Measurements from ENCODE around the gene MYH10. TPM values are rescaled to one million over a fixed set of nuclear protein-coding genes. Genes with fewer than 3 reads are reported as not detected.
A peak's percentile ranks its signal among the peaks of the same experiment; 100 is the strongest.

The MYH10 gene
- total and polyA plus RNA-seq, 5 donors from 2014 or later: 0.67 to 4.0 (median 1.1) TPM

DNA sequence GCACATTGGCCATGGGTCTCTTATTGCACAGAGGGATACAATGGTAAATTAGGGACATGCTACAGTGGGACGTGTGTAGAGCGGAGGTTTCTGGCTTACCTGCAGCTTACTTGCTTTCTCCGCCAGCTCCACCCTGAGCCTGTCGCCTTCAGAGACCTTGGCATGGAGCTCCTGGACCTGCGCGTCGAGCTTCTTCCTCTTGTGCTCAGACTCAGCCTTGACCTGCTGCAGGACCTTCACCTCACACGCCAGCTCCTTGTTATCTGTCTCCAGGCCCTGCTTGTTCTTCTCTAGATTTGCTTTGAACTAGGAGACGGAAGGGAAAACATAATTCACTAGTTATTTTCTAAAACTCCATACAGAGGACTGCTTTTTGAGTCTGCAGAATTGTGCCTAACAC lies 131.4 kb downstream of the MYH10 start:
- no peaks in the 10 kb centered on the region for H3K9me3 ChIP-seq (ENCODE audit: control insufficient read depth in 2 of 2, low read length in 2 of 2)
- H3K27ac Mint-ChIP-seq: no peak overlapping the region
- H3K27me3 Mint-ChIP-seq: no peaks in the 10 kb centered on the region
- no peak overlapping the region for H3K4me3 ChIP-seq (ENCODE audit: low read depth, low read length)
- no peak overlapping the region for H3K27ac ChIP-seq (ENCODE audit: insufficient read depth, low read length, poor library complexity, severe bottlenecking)
- no peaks in the 10 kb centered on the region for H3K9me3 Mint-ChIP-seq
- ATAC-seq (ENCODE audit: low read depth in 2 of 2) (no peak), DNase-seq (no peak)
- no peaks in the 10 kb centered on the region for H3K4me1 Mint-ChIP-seq
- no peak overlapping the region for H3K4me3 Mint-ChIP-seq
- H3K27me3 ChIP-seq (ENCODE audit: control insufficient read depth, insufficient read depth, low read length): no peaks in the 10 kb centered on the region
- H3K36me3 Mint-ChIP-seq: no peaks in the 10 kb centered on the region
- no peaks in the 10 kb centered on the region for H3K4me1 ChIP-seq (ENCODE audit: control insufficient read depth, insufficient read depth, low read length, poor library complexity, severe bottlenecking)
- no peaks in the 10 kb centered on the region for H3K36me3 ChIP-seq (ENCODE audit: control insufficient read depth, insufficient read depth, low read length)

DNA sequence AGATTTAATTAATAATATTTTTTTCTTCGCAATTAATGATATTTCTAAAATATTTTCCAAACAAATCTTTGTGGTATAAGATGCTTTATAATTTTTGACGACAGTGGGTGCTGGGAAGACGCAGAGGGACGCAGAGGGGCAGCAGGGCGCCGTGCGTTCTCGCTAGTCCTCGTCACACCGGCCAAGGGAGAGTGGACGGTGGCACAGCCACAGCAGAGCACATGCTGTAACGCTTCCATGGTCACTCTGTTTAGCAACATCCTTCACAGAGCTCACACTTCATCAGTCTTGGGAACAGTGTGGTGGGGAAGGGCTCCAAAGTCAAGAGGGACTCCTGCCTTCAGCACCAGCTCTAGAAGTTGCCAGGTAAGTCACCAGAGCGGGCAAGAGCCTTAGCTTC lies 134.4 kb downstream of the MYH10 start:
- no peak for DNase-seq
- H3K27ac Mint-ChIP-seq: no peak overlapping the region
- H3K9me3 Mint-ChIP-seq: peaks cover 0 to 4% (median 0%) of the 10 kb centered on the region in 7 donors
- peaks cover 4% of the 10 kb centered on the region for H3K36me3 Mint-ChIP-seq
- H3K4me3 Mint-ChIP-seq: no peak overlapping the region
- no peak for ATAC-seq (ENCODE audit: low read depth in 2 of 2)
- H3K36me3 ChIP-seq (ENCODE audit: control insufficient read depth, insufficient read depth, low read length): no peaks in the 10 kb centered on the region
- H3K27ac ChIP-seq (ENCODE audit: insufficient read depth, low read length, poor library complexity, severe bottlenecking): no peak overlapping the region
- H3K9me3 ChIP-seq (ENCODE audit: control insufficient read depth in 2 of 2, low read length in 2 of 2): no peaks in the 10 kb centered on the region
- H3K27me3 ChIP-seq (ENCODE audit: control insufficient read depth, insufficient read depth, low read length): no peaks in the 10 kb centered on the region
- H3K4me3 ChIP-seq (ENCODE audit: low read depth, low read length): no peak overlapping the region
- H3K4me1 Mint-ChIP-seq: no peaks in the 10 kb centered on the region
- H3K4me1 ChIP-seq (ENCODE audit: control insufficient read depth, insufficient read depth, low read length, poor library complexity, severe bottlenecking): no peaks in the 10 kb centered on the region
- H3K27me3 Mint-ChIP-seq: no peaks in the 10 kb centered on the region

DNA sequence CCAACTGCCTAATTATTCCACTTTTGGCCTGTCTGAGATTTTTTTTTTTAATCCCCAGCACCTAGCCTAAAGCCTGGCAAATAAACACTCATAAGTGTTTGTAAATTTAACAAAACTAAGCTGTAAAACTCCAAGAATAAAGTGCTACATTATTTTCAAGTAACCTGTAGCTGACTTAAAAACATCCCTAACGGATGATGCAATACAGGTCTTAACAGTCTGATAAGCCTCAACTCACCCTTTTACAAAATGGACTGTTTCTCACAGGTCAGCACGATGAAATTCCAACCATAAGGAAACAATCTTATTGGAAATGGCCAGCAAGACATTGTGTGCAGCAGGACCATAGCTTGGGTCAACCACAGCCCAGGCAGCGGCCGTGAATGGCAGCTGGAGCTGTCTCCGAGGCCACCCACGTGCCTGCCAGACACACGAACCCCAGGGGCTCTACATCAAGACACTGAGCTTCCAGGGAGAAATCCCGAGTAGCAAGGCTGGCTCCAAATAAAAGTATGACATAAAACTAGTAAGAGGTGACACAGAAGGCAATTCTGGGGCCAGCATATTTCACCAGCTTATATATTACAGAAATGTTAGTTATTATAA lies 135.9 kb downstream of the MYH10 start:
- Histone ChIP-seq H3K4me3 (ENCODE audit: low read depth, low read length) (no peak overlapping the region), H3K27ac (ENCODE audit: insufficient read depth, low read length, poor library complexity, severe bottlenecking) (no peak overlapping the region), H3K36me3 (ENCODE audit: control insufficient read depth, insufficient read depth, low read length) (no peaks in the 10 kb centered on the region), H3K9me3 (ENCODE audit: control insufficient read depth in 2 of 2, low read length in 2 of 2) (no peaks in the 10 kb centered on the region), H3K4me1 (ENCODE audit: control insufficient read depth, insufficient read depth, low read length, poor library complexity, severe bottlenecking) (no peaks in the 10 kb centered on the region), H3K27me3 (ENCODE audit: control insufficient read depth, insufficient read depth, low read length) (no peaks in the 10 kb centered on the region)
- peaks cover 0 to 4% (median 0%) of the 10 kb centered on the region in 7 donors for H3K9me3 Mint-ChIP-seq
- no peak overlapping the region for H3K4me3 Mint-ChIP-seq
- peaks cover 4% of the 10 kb centered on the region for H3K36me3 Mint-ChIP-seq
- no peaks in the 10 kb centered on the region for H3K27me3 Mint-ChIP-seq
- DNase-seq (no peak), ATAC-seq (ENCODE audit: low read depth in 2 of 2) (no peak)
- H3K27ac Mint-ChIP-seq: no peak overlapping the region
- no peaks in the 10 kb centered on the region for H3K4me1 Mint-ChIP-seq

DNA sequence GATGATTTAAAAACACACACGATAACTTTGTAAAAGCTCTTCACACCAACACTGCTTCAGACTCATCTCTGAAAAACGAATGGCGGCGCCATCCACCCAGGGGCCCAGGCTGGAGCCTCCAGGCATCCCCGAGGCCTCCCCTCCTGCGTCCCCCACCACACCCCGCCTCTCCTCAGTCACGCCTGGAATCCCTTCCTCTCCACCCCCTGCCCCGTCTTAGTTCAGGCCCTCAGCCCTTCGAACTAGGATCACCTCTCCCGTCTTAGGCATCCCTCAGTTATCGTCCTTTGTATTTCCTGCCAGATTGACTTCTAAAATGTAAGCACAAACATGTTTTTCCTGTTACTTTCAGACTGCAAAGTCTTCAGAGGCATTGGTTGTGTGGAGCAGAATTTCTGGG lies 136.5 kb downstream of the MYH10 start:
- Mint-ChIP-seq H3K27me3 (no peaks in the 10 kb centered on the region), H3K4me1 (no peaks in the 10 kb centered on the region), H3K27ac (no peak overlapping the region), H3K9me3 (peaks cover 0 to 4% (median 0%) of the 10 kb centered on the region in 7 donors), H3K4me3 (no peak overlapping the region), H3K36me3 (peaks cover 4% of the 10 kb centered on the region)
- H3K4me3 ChIP-seq (ENCODE audit: low read depth, low read length): no peak overlapping the region
- H3K9me3 ChIP-seq (ENCODE audit: control insufficient read depth in 2 of 2, low read length in 2 of 2): no peaks in the 10 kb centered on the region
- no peak overlapping the region for H3K27ac ChIP-seq (ENCODE audit: insufficient read depth, low read length, poor library complexity, severe bottlenecking)
- H3K27me3 ChIP-seq (ENCODE audit: control insufficient read depth, insufficient read depth, low read length): no peaks in the 10 kb centered on the region
- ATAC-seq (ENCODE audit: low read depth in 2 of 2): no peak
- no peaks in the 10 kb centered on the region for H3K36me3 ChIP-seq (ENCODE audit: control insufficient read depth, insufficient read depth, low read length)
- H3K4me1 ChIP-seq (ENCODE audit: control insufficient read depth, insufficient read depth, low read length, poor library complexity, severe bottlenecking): no peaks in the 10 kb centered on the region
- DNase-seq: no peak

DNA sequence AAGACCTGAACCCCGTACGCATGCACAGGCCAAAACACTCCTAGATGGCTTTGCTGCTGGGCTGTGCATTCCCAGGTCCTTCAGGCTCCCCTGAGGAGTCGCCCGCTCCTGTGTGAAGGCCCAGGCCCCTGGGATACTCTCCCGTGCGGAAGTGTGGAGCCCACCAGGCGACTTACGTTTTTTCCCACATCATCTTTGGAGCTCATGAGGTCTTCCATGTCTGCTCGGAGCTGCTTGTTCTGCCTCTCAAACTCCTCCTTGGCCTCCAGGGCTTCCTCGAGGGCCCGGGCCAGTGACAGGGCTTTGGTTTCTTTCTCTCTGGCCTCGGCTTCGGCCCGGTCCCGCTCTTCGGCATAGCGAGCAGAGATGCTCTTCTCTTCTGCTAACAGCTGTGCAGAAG lies 138.4 kb downstream of the MYH10 start:
- Histone ChIP-seq H3K27ac (ENCODE audit: insufficient read depth, low read length, poor library complexity, severe bottlenecking) (no peak overlapping the region), H3K27me3 (ENCODE audit: control insufficient read depth, insufficient read depth, low read length) (no peaks in the 10 kb centered on the region), H3K4me3 (ENCODE audit: low read depth, low read length) (no peak overlapping the region), H3K4me1 (ENCODE audit: control insufficient read depth, insufficient read depth, low read length, poor library complexity, severe bottlenecking) (no peaks in the 10 kb centered on the region), H3K36me3 (ENCODE audit: control insufficient read depth, insufficient read depth, low read length) (no peaks in the 10 kb centered on the region), H3K9me3 (ENCODE audit: control insufficient read depth in 2 of 2, low read length in 2 of 2) (no peaks in the 10 kb centered on the region)
- no peak for ATAC-seq (ENCODE audit: low read depth in 2 of 2)
- H3K27me3 Mint-ChIP-seq: no peaks in the 10 kb centered on the region
- H3K9me3 Mint-ChIP-seq: peaks cover 0 to 4% (median 0%) of the 10 kb centered on the region in 7 donors
- H3K4me3 Mint-ChIP-seq: no peak overlapping the region
- H3K27ac Mint-ChIP-seq: no peak overlapping the region
- DNase-seq: no peak
- peaks cover 0 to 2% (median 0%) of the 10 kb centered on the region in 4 donors for H3K4me1 Mint-ChIP-seq
- peaks cover 4% of the 10 kb centered on the region for H3K36me3 Mint-ChIP-seq

DNA sequence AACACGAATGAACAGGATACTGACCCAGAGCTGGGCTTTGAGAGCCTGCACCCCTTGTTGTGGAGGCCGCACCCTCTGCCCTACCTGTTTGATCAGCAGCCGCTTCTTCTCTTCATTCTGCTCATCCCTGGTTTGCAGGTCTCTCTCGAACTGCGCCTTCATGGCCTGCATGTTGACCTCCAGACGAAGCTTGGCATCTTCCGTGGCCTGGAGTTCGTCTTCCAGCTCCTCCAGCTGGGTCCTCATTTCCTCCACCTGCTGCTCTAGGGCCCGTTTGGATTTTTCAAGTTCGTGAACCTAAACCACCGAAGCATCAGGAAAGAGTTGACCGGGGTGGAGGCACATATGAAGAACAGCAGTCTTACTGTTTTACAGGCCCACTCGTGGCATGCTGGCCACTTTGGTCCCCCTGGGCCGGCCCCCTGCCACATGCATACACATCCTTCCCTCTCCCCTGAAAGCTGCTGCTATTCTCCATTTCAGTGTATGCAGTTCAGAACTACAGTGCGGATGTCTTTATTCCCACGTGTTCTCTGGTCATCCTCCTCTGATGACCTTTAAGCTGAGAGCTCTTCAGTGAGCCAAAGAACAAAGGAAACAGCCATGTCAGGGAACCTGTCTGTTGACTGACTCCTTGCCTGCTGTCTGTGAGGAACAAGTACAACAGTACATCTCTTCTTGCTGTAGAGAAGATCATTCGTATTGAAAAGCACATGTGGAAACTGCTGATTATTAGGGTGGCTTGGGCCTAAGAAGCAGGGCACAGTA lies 140.1 kb downstream of the MYH10 start:
- DNase-seq (no peak), ATAC-seq (ENCODE audit: low read depth in 2 of 2) (no peak)
- H3K27me3 Mint-ChIP-seq: no peaks in the 10 kb centered on the region

DNA sequence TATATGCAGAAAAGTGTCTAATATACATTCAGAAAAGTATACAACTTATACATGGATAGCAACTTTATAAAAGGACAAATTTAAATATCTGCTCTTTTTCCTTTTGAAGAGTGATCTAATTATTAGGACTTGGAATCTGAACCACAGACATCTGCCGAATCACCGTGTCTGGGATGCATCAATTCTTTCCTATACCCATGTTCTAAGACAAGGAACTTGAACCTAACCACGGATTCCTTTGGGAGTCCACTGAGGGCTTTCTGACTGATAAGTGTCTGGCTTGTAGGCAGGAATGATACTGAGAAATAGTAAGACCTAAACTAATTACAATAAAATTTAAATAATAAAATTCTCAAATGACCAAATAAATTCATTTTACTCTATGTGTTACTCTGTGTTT lies 140.7 kb downstream of the MYH10 start:
- H3K4me3 Mint-ChIP-seq: no peak overlapping the region
- DNase-seq (no peak), ATAC-seq (ENCODE audit: low read depth in 2 of 2) (no peak)
- Histone ChIP-seq H3K9me3 (ENCODE audit: control insufficient read depth in 2 of 2, low read length in 2 of 2) (no peaks in the 10 kb centered on the region), H3K27me3 (ENCODE audit: control insufficient read depth, insufficient read depth, low read length) (no peaks in the 10 kb centered on the region), H3K4me1 (ENCODE audit: control insufficient read depth, insufficient read depth, low read length, poor library complexity, severe bottlenecking) (no peaks in the 10 kb centered on the region), H3K4me3 (ENCODE audit: low read depth, low read length) (no peak overlapping the region), H3K36me3 (ENCODE audit: control insufficient read depth, insufficient read depth, low read length) (no peaks in the 10 kb centered on the region), H3K27ac (ENCODE audit: insufficient read depth, low read length, poor library complexity, severe bottlenecking) (no peak overlapping the region)
- peaks cover 17% of the 10 kb centered on the region for H3K36me3 Mint-ChIP-seq
- H3K27me3 Mint-ChIP-seq: no peaks in the 10 kb centered on the region
- H3K9me3 Mint-ChIP-seq: peaks cover 0 to 5% (median 1%) of the 10 kb centered on the region in 7 donors
- peaks cover 0 to 3% (median 0%) of the 10 kb centered on the region in 4 donors for H3K4me1 Mint-ChIP-seq
- H3K27ac Mint-ChIP-seq: no peak overlapping the region

More for the DNA sequence above, 140.1 kb downstream of the MYH10 start:
- Mint-ChIP-seq H3K4me3 (no peak overlapping the region), H3K4me1 (peaks cover 0 to 3% (median 0%) of the 10 kb centered on the region in 4 donors), H3K27ac (peak overlapping the region in 1 of 3 donors; percentile 38), H3K36me3 (peaks cover 15% of the 10 kb centered on the region), H3K9me3 (peaks cover 0 to 4% (median 0%) of the 10 kb centered on the region in 7 donors)
- Histone ChIP-seq H3K27me3 (ENCODE audit: control insufficient read depth, insufficient read depth, low read length) (no peaks in the 10 kb centered on the region), H3K9me3 (ENCODE audit: control insufficient read depth in 2 of 2, low read length in 2 of 2) (no peaks in the 10 kb centered on the region), H3K27ac (ENCODE audit: insufficient read depth, low read length, poor library complexity, severe bottlenecking) (no peak overlapping the region), H3K4me1 (ENCODE audit: control insufficient read depth, insufficient read depth, low read length, poor library complexity, severe bottlenecking) (no peaks in the 10 kb centered on the region), H3K4me3 (ENCODE audit: low read depth, low read length) (no peak overlapping the region), H3K36me3 (ENCODE audit: control insufficient read depth, insufficient read depth, low read length) (no peaks in the 10 kb centered on the region)

All from CD4-positive, CD25-positive, alpha-beta regulatory T cell (primary cell).